Esophagus squamous epithelium (tissue), 4 donors: Measurements from ENCODE around the gene CAPNS2.

Experiments used
- POLR2A ChIP-seq, 4 donors: fragments of 450-650 bp; IDR thresholded peaks; one replicate each; pipeline ENCODE4 v1.6.1; 2017; ENCODE audit warnings: antibody characterized with exemption in 4 of 4, mild to moderate bottlenecking in 4 of 4, moderate library complexity in 3 of 4
- TF ChIP-seq, protein P1 (sequence below), 6 experiments: fragments of 450-650 bp in 4 of 6; fragments of 200-600 bp in 2 of 6; sonication (generic) in 2 of 6; IDR thresholded peaks; one replicate each; pipeline ENCODE4 v1.5.1; 2016 to 2019; ENCODE audit warnings: antibody characterized with exemption in 6 of 6, mild to moderate bottlenecking in 4 of 6, moderate library complexity in 4 of 6

DNA sequence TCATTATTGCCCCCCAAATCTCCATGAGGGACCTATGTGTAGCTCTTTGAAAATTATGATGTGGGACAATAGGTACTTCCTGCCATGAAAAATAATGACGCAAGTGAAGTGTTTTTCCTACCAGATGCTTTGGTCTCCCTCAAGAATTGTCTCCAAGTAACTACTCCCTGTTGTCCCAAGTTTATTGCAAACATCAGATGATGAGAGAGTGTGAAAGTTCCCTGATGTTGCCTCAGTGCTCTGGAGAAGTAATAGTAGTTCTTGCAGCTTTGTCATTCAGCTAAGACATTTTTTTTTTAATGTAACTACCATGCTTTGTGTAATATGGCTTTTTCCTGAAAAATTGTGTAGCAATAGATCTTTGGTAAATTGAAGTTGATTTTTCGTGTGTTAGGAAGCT, 37.5 kb upstream of the CAPNS2 start:
- TF ChIP-seq, protein P1, sequence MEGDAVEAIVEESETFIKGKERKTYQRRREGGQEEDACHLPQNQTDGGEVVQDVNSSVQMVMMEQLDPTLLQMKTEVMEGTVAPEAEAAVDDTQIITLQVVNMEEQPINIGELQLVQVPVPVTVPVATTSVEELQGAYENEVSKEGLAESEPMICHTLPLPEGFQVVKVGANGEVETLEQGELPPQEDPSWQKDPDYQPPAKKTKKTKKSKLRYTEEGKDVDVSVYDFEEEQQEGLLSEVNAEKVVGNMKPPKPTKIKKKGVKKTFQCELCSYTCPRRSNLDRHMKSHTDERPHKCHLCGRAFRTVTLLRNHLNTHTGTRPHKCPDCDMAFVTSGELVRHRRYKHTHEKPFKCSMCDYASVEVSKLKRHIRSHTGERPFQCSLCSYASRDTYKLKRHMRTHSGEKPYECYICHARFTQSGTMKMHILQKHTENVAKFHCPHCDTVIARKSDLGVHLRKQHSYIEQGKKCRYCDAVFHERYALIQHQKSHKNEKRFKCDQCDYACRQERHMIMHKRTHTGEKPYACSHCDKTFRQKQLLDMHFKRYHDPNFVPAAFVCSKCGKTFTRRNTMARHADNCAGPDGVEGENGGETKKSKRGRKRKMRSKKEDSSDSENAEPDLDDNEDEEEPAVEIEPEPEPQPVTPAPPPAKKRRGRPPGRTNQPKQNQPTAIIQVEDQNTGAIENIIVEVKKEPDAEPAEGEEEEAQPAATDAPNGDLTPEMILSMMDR (IDR thresholded peaks at IDR 0.05), result no peak
- no peak for TF ChIP-seq POLR2A (IDR thresholded peaks at IDR 0.05)
